Stimulated activated CD4-positive, alpha-beta T cell treated with anti-CD3 and anti-CD28 coated beads, TNF-alpha, amount 100 ng/mL, for 48 hours (primary cell): ENCODE measurements around the gene PRR35.

Experiments used
- DNase-seq, 3 donors: peaks; one replicate each; pipeline ENCODE4 v3.0.0-alpha.2; 2020; ENCODE audit warnings: low read depth in 3 of 3

The PRR35 gene

GRCh38 chr16:564690-565418 lies 4.7 kb downstream of the PRR35 start:
- no peak for DNase-seq

GRCh38 chr16:565419-566330 lies 5.5 kb downstream of the PRR35 start:
- no peak for DNase-seq

GRCh38 chr16:566475-567372 lies 6.5 kb downstream of the PRR35 start, which contains the start of gene NHLRC4:
Gene NHLRC4, plus strand, starts transcription at chr16:567005. Its CDS starts 1,043 bp downstream, at chr16:568048.
- DNase-seq: peak in 1 of 3 donors; percentile 49

GRCh38 chr16:567373-568256 lies 7.4 kb downstream of the PRR35 start:
- DNase-seq: no peak

- no peak for DNase-seq
These were observed 8.4 kb downstream of the PRR35 start for GRCh38 chr16:568401-569258.

- DNase-seq: peak; percentile 38 to 52 (median 42)
These were observed 9.5 kb downstream of the PRR35 start, which contains the start of gene PIGQ for GRCh38 chr16:569445-570254. Gene PIGQ, plus strand, starts transcription at chr16:569968. Its CDS starts 4,107 bp downstream, at chr16:574075.

- DNase-seq: no peak
These were observed 12.9 kb downstream of the PRR35 start for GRCh38 chr16:572865-573650.

GRCh38 chr16:574021-574760 lies 14.0 kb downstream of the PRR35 start:
- no peak for DNase-seq

- no peak for DNase-seq
These were observed 15.4 kb downstream of the PRR35 start for GRCh38 chr16:575354-576196.

GRCh38 chr16:576197-576822 lies 16.1 kb downstream of the PRR35 start:
- DNase-seq: no peak

GRCh38 chr16:576823-577201 lies 16.6 kb downstream of the PRR35 start:
- DNase-seq: no peak

GRCh38 chr16:577796-578195 lies 17.6 kb downstream of the PRR35 start:
- no peak for DNase-seq

GRCh38 chr16:578232-578869 lies 18.2 kb downstream of the PRR35 start:
- no peak for DNase-seq

- DNase-seq: peak in 2 of 3 donors; percentile 49 to 50
These were observed 18.7 kb downstream of the PRR35 start for GRCh38 chr16:578870-579405.
